ENCODE results near the gene ZNF550. TPM values are rescaled to one million over a fixed set of nuclear protein-coding genes. Genes with fewer than 3 reads are reported as not detected.

ZNF550 gene
- total and polyA plus RNA-seq, 2 donors (not counting 3 experiments of a cell fraction or from before 2014, with no cell fraction given), result 2.0 to 8.4 TPM

DNA sequence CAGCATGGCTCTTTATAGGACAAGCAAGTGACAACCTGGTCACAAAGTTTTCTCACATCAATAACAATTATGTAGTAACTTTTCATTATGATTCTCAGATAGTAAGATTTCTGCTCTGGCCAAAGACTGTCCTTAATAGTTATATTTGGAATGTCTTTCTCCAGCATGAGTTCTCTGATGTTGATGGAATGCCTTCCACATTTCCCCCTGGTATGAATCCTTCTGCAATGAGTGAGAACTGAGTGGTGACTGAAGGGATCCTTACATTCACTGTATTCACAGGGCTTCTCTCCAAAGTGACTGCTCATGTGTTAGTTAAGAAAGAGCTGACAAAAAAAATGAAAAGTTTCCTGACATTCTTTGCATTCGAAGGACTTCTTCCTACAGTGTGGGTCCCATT lies 13.2 kb downstream of the ZNF550 start:
- no peaks in the 10 kb centered on the region for H4K20me1 ChIP-seq (replicated peaks; ENCODE audit: control insufficient read depth, extremely low read depth, insufficient read depth, low read length)
- CTCF ChIA-PET, result no interaction called here

More for the DNA sequence above, 13.2 kb downstream of the ZNF550 start:
- H3K4me1 ChIP-seq (ENCODE audit: control insufficient read depth, extremely low read depth, insufficient read depth, low read length), result no peaks in the 10 kb centered on the region
- H3K27ac ChIP-seq (ENCODE audit: insufficient read depth, low read depth, low read length), result no peak overlapping the region
- H3K4me3 ChIP-seq (replicated peaks in 1 of 3; ENCODE audit: insufficient read depth in 1 of 3, low read depth in 1 of 3, low read length in 3 of 3), result no peak overlapping the region
- intact Hi-C loops (cut with micrococcal nuclease), result no loop called here
- H2AFZ ChIP-seq (ENCODE audit: low read depth, low read length), result no peak overlapping the region
- TF ChIP-seq, protein P1, sequence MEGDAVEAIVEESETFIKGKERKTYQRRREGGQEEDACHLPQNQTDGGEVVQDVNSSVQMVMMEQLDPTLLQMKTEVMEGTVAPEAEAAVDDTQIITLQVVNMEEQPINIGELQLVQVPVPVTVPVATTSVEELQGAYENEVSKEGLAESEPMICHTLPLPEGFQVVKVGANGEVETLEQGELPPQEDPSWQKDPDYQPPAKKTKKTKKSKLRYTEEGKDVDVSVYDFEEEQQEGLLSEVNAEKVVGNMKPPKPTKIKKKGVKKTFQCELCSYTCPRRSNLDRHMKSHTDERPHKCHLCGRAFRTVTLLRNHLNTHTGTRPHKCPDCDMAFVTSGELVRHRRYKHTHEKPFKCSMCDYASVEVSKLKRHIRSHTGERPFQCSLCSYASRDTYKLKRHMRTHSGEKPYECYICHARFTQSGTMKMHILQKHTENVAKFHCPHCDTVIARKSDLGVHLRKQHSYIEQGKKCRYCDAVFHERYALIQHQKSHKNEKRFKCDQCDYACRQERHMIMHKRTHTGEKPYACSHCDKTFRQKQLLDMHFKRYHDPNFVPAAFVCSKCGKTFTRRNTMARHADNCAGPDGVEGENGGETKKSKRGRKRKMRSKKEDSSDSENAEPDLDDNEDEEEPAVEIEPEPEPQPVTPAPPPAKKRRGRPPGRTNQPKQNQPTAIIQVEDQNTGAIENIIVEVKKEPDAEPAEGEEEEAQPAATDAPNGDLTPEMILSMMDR (IDR thresholded peaks at IDR 0.05; ENCODE audit: extremely low read depth in 1 of 2, insufficient read depth in 1 of 2, low read depth in 1 of 2, low read length in 2 of 2), result no peak
- TF ChIP-seq EZH2 (IDR thresholded peaks at IDR 0.05; ENCODE audit: borderline replicate concordance, low read depth, low read length, severe bottlenecking) (no peak), FOS (IDR thresholded peaks at IDR 0.05; ENCODE audit: borderline replicate concordance, insufficient read depth, low read length) (no peak), GATA2 (IDR thresholded peaks at IDR 0.05; ENCODE audit: insufficient read depth, insufficient read length, low read depth, low read length) (no peak), POLR2AphosphoS5 (IDR thresholded peaks at IDR 0.05; ENCODE audit: insufficient read depth, low read depth, low read length) (no peak), POLR2A (IDR thresholded peaks at IDR 0.05; ENCODE audit: low read depth, low read length) (no peak), MYC (IDR thresholded peaks at IDR 0.05; ENCODE audit: low read depth, low read length) (no peak), JUN (IDR thresholded peaks at IDR 0.05; ENCODE audit: borderline replicate concordance, insufficient read depth, insufficient read length, low read depth) (no peak)
- TF ChIP-seq, protein P2, sequence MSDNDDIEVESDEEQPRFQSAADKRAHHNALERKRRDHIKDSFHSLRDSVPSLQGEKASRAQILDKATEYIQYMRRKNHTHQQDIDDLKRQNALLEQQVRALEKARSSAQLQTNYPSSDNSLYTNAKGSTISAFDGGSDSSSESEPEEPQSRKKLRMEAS (IDR thresholded peaks at IDR 0.05; ENCODE audit: insufficient read depth, insufficient read length), result no peak
- H3K79me2 ChIP-seq (ENCODE audit: control insufficient read depth, insufficient read depth, low read length), result no peaks in the 10 kb centered on the region
- H3K9me1 ChIP-seq (replicated peaks; ENCODE audit: control insufficient read depth, extremely low read depth, insufficient read depth, low read length), result no peaks in the 10 kb centered on the region
- no peak overlapping the region for H3K9ac ChIP-seq (replicated peaks; ENCODE audit: extremely low read depth, insufficient read depth, low read length)
- FAIRE-seq (no peak), DNase-seq (ENCODE audit: low read depth, low spot score) (no peak)
- peaks cover 30% of the 10 kb centered on the region for H3K9me3 ChIP-seq (replicated peaks; ENCODE audit: control insufficient read depth, insufficient read depth, low read length)
- POLR2A ChIA-PET, result no interaction called here
- dilution Hi-C loops (cut with MboI; ENCODE audit: extremely low pct_ligation_motif_present, low sequenced_read_pairs), result no loop called here
- BruUV-seq (replicated peaks), result no TSS peak
- peaks cover 21 to 22% of the 10 kb centered on the region in 2 experiments for H3K36me3 ChIP-seq (ENCODE audit: control insufficient read depth in 2 of 2, extremely low read depth in 1 of 2, insufficient read depth in 2 of 2, low read length in 2 of 2)
- H3K27me3 ChIP-seq (ENCODE audit: control insufficient read depth in 2 of 2, insufficient read depth in 2 of 2, low read length in 2 of 2), result no peaks in the 10 kb centered on the region
- no peak overlapping the region for H3K4me2 ChIP-seq (ENCODE audit: insufficient read depth, low read length)

Measured in endothelial cell of umbilical vein (primary cell).